ENCODE measurements around the gene SORBS1. TPM values are rescaled to one million over a fixed set of nuclear protein-coding genes. Genes with fewer than 3 reads are reported as not detected.

Gene SORBS1
- total and polyA plus RNA-seq, 2 donors (not counting 3 experiments of a cell fraction or from before 2014, with no cell fraction given) = 2.0 to 7.9 TPM

GRCh38 chr10:95423164-95424005 is 137.8 kb downstream of the SORBS1 start:
- no peak overlapping the region for H3K27ac ChIP-seq (ENCODE audit: insufficient read depth, low read depth, low read length)
- CTCF ChIA-PET = interaction anchor here (12.7 kb wide), 1 partner anchor 179 kb away, joined by 314 read pairs; no protein-coding TSS in a partner anchor
- POLR2A ChIA-PET = no interaction called here
- no peaks in the 10 kb centered on the region for H4K20me1 ChIP-seq (replicated peaks; ENCODE audit: control insufficient read depth, extremely low read depth, insufficient read depth, low read length)
- no peak for DNase-seq (ENCODE audit: low read depth, low spot score)
- no peak overlapping the region for H2AFZ ChIP-seq (ENCODE audit: low read depth, low read length)
- TF ChIP-seq, protein P1, sequence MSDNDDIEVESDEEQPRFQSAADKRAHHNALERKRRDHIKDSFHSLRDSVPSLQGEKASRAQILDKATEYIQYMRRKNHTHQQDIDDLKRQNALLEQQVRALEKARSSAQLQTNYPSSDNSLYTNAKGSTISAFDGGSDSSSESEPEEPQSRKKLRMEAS (IDR thresholded peaks at IDR 0.05; ENCODE audit: insufficient read depth, insufficient read length) = no peak
- TF ChIP-seq FOS (IDR thresholded peaks at IDR 0.05; ENCODE audit: borderline replicate concordance, insufficient read depth, low read length) (no peak), GATA2 (IDR thresholded peaks at IDR 0.05; ENCODE audit: insufficient read depth, insufficient read length, low read depth, low read length) (no peak), EZH2 (IDR thresholded peaks at IDR 0.05; ENCODE audit: borderline replicate concordance, low read depth, low read length, severe bottlenecking) (no peak), MYC (IDR thresholded peaks at IDR 0.05; ENCODE audit: low read depth, low read length) (no peak), POLR2AphosphoS5 (IDR thresholded peaks at IDR 0.05; ENCODE audit: insufficient read depth, low read depth, low read length) (no peak), JUN (IDR thresholded peaks at IDR 0.05; ENCODE audit: borderline replicate concordance, insufficient read depth, insufficient read length, low read depth) (no peak)
- dilution Hi-C loops (cut with MboI; ENCODE audit: extremely low pct_ligation_motif_present, low sequenced_read_pairs) (loop anchor here (25.0 kb wide), 1 partner anchor 164 kb away; no protein-coding TSS in a partner anchor), intact Hi-C loops (cut with micrococcal nuclease) (no loop called here)
- H3K79me2 ChIP-seq (ENCODE audit: control insufficient read depth, insufficient read depth, low read length) = no peaks in the 10 kb centered on the region
- H3K9me1 ChIP-seq (replicated peaks; ENCODE audit: control insufficient read depth, extremely low read depth, insufficient read depth, low read length) = no peaks in the 10 kb centered on the region
- no peak for FAIRE-seq
- BruUV-seq (replicated peaks) = no TSS peak
- H3K4me3 ChIP-seq (replicated peaks in 1 of 3; ENCODE audit: insufficient read depth in 1 of 3, low read depth in 1 of 3, low read length in 3 of 3) = no peak overlapping the region
- no peak overlapping the region for H3K4me2 ChIP-seq (ENCODE audit: insufficient read depth, low read length)
- H3K9me3 ChIP-seq (replicated peaks; ENCODE audit: control insufficient read depth, insufficient read depth, low read length) = no peaks in the 10 kb centered on the region
- no peaks in the 10 kb centered on the region for H3K36me3 ChIP-seq (ENCODE audit: control insufficient read depth in 2 of 2, extremely low read depth in 1 of 2, insufficient read depth in 2 of 2, low read length in 2 of 2)
- H3K9ac ChIP-seq (replicated peaks; ENCODE audit: extremely low read depth, insufficient read depth, low read length) = no peak overlapping the region
- H3K4me1 ChIP-seq (ENCODE audit: control insufficient read depth, extremely low read depth, insufficient read depth, low read length) = no peaks in the 10 kb centered on the region
- H3K27me3 ChIP-seq (ENCODE audit: control insufficient read depth in 2 of 2, insufficient read depth in 2 of 2, low read length in 2 of 2) = peaks cover 0 to 3% of the 10 kb centered on the region in 2 experiments

Data from endothelial cell of umbilical vein (primary cell).